Hippocampal formation (tissue), 2 donors: ENCODE measurements around the gene SMIM41.

ENCODE experiments used
- DNase-seq, 2 donors: peaks; one replicate each; lab custom pipeline; 2025; lab: John Stamatoyannopoulos, UW

Gene SMIM41

DNA sequence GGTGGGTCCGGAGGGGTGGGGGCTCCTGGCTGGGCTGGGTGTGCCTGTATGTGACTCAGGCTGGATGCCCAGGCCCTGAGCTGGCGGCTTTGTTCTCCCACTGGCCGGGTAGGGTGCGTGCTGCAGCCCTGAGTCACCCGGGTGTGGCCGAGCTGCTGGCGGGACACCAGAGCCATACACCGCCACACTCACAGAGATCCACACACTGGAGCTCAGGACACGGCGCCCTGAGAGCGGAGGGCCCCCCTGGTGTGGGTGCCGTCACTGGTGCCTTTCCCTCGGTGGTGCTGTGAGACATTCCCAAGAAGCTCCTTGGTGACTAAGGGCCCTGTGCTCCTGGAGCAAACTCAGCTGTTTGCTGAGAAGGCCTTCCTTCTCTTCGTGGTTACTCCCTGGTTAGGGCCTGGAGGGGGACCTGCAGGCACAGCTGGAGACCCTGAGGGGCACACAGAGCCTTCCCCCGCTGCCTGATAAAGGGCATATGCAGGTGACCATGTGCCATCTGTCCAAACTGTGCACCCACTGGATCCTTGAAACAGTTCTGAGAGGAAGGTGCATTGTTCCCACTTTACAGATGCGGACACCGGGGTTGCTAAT is 68.0 kb downstream of the SMIM41 start:
- DNase-seq = no peak

DNA sequence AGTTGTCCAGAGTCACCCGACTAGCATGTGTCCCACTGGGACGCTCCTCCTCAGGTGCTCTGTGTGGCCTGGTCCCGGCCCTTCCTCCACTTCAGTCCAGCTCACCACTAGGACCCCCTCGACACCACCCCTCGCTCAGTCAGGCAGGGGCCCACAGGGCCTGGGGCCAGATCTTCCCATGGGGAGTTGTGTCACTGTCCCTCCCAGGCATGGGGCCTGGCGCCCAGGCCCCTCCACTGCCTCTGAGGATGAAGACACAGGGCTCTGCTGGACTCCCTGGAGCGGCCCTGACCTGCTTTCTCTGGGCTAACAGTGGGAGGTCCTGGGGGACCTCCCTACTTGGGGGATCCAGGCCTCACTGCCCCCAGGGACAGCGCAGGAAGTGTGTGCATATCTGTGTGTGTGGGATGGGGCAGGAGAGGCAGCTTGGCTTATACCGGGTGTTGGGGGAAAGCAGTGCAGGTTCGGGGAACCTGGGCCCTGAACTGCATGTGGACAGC is 68.5 kb downstream of the SMIM41 start:
- DNase-seq = no peak

DNA sequence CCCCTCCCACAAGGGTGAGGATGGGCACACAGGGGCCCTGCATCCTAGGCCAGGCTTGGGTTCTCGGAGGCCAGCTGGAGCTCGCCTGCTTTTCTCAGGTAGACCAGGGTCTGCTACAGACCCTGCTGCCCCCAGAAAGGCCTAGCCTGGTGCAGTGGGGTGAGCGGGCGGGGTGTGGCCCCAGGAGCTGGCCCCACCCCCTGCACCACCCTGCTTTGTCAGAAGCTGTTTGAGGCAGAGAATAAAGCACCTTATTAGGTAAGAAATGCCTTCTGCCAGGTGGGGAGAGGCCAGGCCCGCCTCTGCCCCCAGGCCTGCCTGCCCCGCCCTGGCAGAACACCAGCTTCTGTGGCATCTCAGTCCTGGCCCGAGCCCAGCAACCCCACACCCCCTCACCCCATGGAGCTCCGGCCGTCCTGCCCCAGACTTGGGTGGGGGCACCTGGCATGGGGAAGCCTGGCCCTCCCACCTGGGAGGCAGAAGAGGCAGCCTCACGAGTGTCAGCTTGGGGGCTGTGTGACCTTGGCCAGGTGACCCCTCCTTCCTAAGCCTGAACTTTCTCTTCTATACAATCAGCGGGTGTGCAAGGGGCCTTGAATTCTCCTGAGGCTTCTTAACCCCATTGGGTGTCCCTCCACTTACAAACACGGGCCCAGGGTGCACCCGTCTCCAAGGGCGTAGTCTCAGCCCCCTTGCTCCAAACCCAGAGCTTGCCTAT is 69.1 kb downstream of the SMIM41 start:
- DNase-seq = no peak

DNA sequence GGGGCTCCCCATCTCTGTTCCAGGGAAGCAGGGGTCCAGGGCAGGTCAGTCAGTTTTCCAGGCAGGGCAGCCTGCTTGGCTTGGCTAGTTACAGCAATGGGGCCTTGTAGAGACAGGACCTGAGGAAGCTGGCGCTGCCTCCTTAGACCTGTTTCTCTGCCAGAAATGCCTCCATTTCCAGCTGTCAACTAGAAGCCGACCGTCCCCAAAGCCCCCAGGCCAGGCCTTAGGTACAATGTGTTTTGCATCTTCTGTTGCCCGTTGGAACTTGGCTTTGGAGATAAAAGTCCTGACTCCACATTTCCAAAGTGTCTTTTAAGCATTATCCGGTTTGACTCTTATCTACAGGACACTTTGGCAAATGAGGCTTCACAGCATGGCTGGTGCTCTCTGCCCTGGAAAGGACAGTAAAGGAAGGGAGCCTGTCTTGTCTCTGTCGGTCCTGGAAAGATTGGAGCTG is 69.7 kb downstream of the SMIM41 start:
- DNase-seq = no peak

DNA sequence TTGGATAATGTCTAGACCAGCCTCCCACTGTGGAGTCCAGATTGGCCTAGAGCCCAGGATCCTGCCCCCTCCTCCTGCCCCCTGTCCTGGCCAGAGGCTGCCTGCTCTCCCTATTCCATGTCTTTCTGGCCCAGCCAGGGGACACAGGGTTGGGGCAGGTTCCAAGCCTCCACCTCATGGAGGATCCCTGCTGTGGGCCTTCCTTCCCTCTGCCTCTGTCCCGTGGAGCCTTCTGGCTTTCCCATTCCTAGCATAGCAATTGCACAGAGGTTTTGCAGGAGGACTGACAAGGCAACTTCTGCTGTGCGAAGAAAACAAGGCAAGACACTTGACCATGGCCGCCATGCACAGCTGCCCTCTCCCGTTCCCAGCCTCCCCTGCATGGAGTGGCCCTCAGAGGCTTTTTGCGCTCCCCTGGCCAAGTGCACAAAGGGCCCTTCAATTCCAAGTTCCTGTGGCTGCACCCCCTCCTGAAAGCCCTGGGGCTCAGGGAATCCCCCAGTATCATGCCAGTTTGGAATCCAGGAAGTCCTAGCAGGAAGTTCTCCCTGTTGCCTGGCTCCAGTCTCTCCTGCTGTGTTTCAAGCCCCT is 70.2 kb downstream of the SMIM41 start:
- DNase-seq = no peak

DNA sequence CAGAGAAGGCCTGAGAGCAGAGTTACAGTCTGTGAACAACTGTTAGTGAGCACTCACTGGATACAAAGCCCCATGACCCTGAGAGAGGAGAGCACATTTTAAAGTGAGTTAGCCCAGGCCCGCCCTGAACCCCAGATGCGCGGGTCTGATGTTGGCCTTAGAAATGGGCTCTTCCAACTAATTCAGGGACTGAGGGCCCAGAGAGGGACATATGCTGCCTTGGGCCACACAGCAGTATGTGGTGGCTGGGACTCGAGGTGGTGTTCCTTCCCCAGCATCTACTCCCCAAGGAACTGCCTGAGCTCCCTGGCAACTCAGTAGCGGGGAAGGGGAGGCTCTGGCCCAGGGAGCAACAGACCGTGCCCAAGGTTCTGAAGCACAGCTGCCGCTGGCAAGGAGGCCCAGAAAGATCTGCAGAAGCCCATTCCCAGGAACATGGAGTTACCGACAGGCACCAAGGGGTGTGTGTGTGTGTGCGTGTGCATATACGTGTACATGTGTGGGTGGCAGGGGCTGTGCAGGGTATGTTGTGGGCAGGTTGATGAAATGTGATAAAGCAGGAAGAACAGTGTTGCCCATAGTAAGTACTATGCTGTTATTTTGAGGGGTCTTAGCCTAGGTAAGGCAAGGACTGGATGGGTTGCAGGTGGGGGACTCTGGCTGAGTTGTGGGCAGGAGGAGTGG is 71.8 kb downstream of the SMIM41 start:
- no peak for DNase-seq

DNA sequence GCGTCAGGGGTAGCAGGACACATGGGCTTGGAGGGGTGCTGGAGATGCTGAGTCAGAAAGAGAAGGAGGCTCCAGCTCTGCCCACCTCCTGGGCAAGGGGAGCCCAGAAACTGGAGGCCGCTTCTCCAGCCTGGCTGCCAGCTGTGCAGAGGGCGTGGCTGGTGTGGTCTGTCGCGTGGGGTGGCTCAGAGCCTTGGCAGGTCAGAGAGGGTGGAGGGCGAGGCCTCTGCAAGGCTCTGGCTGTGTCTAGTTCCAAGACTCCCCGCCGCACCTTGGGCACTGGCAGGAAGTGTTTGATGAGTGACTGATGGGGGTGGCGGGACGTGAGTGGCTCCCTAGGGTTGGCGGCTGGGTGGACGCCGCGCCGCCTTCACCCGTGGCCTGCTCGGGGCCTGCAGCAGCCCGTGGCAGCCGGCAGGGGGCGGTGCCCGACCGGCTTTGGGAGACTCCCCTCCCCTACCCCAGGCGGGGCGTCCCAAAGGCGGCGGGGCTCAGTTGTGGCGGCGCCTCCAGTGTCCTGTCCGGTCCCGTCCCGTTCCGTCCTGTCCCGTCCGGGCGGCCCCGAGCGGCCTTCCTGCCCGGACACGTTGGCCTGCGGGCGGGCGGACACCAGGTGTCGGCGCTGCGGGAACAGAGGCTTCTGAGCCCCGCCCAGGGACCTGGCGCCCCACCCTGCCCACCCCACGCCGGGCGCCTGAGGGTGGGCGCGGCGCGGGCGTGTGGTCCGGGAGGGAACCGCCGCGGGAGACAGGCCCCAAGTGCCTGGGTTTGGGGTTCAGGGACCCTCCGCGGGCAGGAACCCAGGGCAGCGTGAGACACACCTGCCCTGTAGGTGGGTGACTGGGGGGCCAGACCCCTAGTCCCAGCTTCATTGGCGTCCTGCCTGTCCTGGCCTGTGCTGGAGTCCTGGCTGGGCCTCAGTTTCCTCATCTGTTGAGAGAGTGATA is 72.6 kb downstream of the SMIM41 start:
- no peak for DNase-seq

DNA sequence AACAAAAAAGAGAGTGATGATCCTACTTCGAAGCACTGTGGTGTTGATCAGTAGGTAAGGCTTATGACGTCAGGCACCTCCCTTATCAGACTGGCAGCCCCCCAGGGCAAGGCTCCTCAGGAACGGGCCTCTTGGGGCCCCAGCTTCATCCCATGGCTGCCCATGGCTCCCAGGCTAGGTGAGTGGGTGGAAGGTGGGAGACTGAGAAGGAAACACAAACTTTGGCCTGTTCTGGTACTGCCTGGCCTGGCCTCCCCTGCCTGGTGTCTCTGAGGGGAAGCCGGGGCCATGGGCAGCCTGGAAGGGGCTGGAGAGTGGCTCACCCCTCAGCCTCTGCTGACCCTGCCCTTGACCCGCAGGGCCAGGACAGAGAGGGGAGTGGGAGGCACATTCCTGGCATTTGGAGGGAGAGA is 73.4 kb downstream of the SMIM41 start:
- no peak for DNase-seq

DNA sequence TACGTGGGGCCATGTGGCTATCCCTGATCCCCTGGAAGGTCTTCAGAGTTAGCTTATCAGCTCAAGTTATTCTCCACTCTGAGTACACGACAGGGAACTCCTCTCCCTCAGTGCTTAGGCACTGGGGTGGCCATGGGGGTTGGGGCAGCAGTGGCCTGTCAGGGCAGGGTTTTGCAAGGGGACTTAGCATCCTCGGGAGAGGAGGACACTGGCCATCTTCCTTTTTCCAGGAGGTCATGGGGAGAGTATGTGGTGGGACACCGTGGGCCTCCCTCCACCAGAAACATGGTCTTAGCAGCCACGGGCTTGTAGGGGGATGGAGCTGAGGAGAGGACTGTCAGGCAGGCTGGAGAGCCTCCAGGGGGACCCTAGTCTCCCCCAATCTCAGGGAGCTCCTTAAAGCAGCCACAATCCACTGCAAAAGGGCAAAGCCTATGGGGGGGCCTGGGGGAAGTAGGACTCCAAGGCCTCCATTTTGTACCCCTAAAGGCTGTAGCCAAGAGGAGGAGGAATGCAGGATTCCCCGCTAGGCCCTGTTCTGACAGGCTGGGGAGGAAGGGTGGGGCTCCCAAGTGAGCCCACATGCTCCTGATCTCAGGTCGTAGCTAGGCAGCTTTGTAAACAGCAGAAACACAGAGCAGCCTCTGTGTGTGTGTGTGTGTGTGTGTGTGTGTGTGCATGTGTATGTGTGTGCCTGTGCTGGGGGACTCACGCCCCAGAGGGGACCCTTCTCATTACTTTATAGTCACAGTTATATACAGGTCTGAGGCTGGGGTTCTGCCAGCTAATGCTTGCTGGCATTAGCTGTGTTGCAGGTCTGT is 75.8 kb downstream of the SMIM41 start:
- no peak for DNase-seq

DNA sequence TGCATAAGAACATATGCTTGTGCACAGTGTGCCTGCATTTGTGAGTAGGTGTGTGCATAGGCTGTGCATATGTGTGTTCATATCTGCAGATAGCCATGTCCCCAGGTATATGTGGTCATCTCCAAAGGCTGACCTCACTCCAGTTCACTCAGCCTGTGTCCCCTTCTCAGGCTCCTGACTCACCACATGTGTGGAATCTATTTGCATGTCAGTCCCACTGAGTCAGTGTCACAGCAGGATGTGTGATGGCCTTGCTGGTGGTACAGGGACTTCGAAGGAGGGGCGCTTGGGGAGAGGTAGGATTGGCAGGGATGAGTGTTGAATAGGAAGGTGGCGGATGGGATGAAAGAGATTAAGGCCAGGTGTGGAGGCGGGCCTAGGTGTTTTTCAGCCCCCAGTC is 76.8 kb downstream of the SMIM41 start:
- no peak for DNase-seq

DNA sequence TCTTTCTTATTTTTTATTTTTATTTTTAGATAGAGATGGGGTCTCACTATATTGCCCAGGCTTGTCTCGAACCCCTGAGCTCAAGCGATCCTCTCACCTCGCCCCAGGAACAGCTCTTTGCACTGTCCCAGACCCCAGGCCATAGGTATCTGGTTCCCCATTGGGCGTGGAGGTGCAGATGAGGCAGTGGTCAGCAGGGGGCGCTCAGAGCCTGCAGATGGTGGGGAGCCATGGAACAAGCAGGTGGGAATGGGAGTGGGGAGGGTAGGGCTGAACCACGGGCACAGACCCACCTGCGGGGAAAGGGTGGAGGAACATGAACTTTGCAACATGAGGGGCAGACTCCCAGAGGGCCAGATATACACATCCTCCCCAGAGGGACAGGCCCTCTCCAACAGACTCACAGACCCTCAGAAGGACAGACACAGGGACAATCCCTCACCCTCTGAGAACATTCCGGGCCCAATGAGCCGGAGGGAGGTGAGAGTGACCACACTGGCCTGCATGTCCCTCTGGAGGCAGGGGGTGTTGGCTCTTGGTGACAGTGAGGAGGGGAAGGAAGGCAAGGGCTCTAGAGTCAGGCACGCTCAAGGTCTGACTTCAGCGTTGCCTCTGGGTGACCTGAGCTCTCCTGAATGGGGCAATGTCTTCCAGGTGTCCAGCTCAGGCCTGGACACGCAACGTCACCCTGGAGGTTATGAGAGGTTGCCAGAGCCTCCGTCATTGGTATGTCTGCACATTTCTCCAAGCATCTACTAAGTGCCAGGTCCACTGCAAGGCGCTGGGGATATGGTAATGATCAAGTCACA is 77.5 kb downstream of the SMIM41 start:
- peak; percentile 18 to 65 for DNase-seq

DNA sequence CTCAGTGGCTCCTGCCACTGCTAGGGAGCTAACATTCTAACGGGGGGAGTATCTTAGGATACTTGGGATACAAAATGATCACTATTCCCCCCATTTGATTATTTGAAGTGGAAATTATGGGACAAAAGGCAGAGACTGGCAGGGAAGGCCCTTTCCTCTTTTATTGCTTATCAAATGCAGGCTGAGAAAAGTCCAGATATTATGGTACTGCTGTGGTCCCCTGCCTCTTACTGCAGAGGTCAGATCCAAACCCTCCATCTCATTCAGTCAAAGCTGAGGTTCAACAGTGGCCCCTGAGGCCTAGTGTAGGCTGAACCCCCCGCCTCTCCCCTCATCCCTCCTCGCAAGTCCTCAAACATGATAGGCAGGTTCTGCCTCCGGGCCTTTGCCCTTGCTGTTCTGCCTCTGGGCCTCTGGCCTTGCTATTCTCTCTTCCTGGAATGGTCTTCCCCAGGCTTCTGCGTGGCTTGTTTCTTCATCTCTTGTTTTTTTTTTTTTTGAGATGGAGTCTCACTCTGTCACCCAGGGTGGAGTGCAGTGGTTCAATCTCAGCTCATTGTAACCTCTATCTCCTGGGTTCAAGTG is 78.2 kb downstream of the SMIM41 start:
- DNase-seq = no peak
